GM12875 (cell line): ENCODE data around the gene PRKCG.

Experiments
- H3K4me3 ChIP-seq: one replicate; pipeline ENCODE4 v1.5.1; 2011; ENCODE audit warnings: low read depth, low read length, control low read depth
- TF ChIP-seq, protein P1 (sequence below): IDR thresholded peaks from 2 replicates; pipeline ENCODE4 v1.5.1; 2011; ENCODE audit warnings: low read depth, mild to moderate bottlenecking, control low read depth, inconsistent platforms, low read length, moderate library complexity, borderline replicate concordance; ENCODE audit not compliant: insufficient read depth

Gene PRKCG

GRCh38 chr19:53916004-53916403, 34.0 kb downstream of the PRKCG start:
- TF ChIP-seq, protein P1, sequence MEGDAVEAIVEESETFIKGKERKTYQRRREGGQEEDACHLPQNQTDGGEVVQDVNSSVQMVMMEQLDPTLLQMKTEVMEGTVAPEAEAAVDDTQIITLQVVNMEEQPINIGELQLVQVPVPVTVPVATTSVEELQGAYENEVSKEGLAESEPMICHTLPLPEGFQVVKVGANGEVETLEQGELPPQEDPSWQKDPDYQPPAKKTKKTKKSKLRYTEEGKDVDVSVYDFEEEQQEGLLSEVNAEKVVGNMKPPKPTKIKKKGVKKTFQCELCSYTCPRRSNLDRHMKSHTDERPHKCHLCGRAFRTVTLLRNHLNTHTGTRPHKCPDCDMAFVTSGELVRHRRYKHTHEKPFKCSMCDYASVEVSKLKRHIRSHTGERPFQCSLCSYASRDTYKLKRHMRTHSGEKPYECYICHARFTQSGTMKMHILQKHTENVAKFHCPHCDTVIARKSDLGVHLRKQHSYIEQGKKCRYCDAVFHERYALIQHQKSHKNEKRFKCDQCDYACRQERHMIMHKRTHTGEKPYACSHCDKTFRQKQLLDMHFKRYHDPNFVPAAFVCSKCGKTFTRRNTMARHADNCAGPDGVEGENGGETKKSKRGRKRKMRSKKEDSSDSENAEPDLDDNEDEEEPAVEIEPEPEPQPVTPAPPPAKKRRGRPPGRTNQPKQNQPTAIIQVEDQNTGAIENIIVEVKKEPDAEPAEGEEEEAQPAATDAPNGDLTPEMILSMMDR = no peak
- no peak overlapping the region for H3K4me3 ChIP-seq

DNA sequence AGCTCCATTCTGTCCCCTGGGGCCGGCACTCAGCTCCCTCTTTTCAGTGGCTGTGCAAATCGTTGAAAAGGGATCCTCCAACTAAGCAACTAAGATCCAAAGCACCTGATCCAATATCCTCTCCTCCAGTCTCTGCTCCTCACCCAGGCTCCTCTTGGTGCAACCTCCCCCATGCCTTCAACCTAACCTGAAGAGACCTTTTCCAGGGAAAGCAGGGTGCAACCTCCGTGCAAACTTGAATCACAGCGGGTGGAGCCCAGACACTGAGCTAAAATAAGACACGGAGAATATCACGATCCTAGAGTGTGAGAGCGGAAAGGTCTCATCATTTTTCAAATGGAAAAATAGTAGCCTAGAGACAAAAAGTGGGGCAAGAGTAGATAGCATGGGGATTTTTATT, 35.4 kb downstream of the PRKCG start:
- TF ChIP-seq, protein P1 = no peak
- H3K4me3 ChIP-seq = no peak overlapping the region

DNA sequence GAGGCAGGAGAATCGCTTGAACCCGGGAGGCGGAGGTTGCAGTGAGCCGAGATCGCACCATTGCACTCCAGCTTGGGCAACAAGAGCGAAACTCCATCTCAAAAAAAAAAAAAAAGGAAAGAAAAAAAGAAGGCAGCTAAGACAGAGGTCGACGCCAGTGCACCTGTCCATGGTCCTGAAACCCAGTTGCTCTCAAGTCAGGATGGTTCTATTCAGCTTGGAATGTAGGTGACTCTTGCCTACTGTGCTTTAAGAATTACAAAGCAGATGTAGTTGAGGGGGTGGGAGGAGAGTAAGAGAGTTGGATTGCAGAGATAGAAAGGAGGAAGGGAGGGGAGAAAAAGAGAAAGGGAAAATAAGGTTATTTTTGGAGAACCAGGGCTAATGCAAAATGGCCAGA, 45.7 kb downstream of the PRKCG start:
- H3K4me3 ChIP-seq = no peak overlapping the region
- TF ChIP-seq, protein P1 = no peak

DNA sequence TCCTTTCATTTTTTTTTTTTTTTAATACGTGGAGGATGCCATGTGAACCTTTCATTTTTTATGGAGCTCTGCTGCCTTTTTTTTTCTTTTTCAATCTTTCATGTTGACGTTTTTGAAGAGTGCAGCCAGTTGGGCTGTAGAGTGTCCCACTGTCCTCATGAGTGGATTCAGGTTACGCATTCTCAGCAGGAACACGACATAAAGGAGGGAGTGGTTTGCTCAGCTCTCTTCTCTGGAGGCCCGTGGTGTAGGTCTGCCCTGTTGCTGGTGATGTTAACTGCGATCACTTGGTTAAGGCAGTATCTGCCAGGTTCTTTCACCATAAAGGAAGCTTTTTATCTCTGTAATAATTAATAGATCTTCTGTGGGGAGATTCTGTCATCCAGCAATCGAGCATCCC, 54.0 kb downstream of the PRKCG start:
- H3K4me3 ChIP-seq = no peak overlapping the region
- TF ChIP-seq, protein P1 = no peak

- TF ChIP-seq, protein P1 = no peak
- H3K4me3 ChIP-seq = no peak overlapping the region
Measured at GRCh38 chr19:53942001-53942786, 60.2 kb downstream of the PRKCG start.

GRCh38 chr19:53944416-53944815, 62.4 kb downstream of the PRKCG start:
- TF ChIP-seq, protein P1 = no peak
- H3K4me3 ChIP-seq = no peak overlapping the region

GRCh38 chr19:53944933-53945332, 62.9 kb downstream of the PRKCG start:
- no peak overlapping the region for H3K4me3 ChIP-seq
- TF ChIP-seq, protein P1 = no peak
